ENCODE measurements around the gene GCA. TPM values are rescaled to one million over a fixed set of nuclear protein-coding genes. Genes with fewer than 3 reads are reported as not detected.

The GCA gene
- total RNA-seq, 4 donors from 2014 or later: 3.8 to 31.9 (median 20.6) TPM

GRCh38 chr2:162368494-162368893 lies 24.6 kb downstream of the GCA start:
- TF ChIP-seq CTCF (IDR thresholded peaks at IDR 0.05): no peak
- no peak for TF ChIP-seq POLR2A (IDR thresholded peaks at IDR 0.05)
- Histone ChIP-seq H3K9me3 (no peaks in the 10 kb centered on the region), H3K36me3 (no peaks in the 10 kb centered on the region), H3K4me3 (no peak overlapping the region), H3K4me1 (no peaks in the 10 kb centered on the region), H3K27me3 (no peaks in the 10 kb centered on the region), H3K27ac (no peak overlapping the region)
- DNase-seq: no peak
- intact Hi-C loops (cut with DNase I; ENCODE audit: low total_unique reads): no loop called here

GRCh38 chr2:162369551-162369950 lies 25.6 kb downstream of the GCA start:
- H3K27ac ChIP-seq: no peak overlapping the region
- no peak overlapping the region for H3K4me3 ChIP-seq
- no peaks in the 10 kb centered on the region for H3K27me3 ChIP-seq
- DNase-seq: no peak
- TF ChIP-seq POLR2A (IDR thresholded peaks at IDR 0.05) (no peak), CTCF (IDR thresholded peaks at IDR 0.05) (no peak)
- no peaks in the 10 kb centered on the region for H3K36me3 ChIP-seq
- H3K4me1 ChIP-seq: no peaks in the 10 kb centered on the region
- intact Hi-C loops (cut with DNase I; ENCODE audit: low total_unique reads): no loop called here
- no peaks in the 10 kb centered on the region for H3K9me3 ChIP-seq

- H3K27me3 ChIP-seq: no peaks in the 10 kb centered on the region
- H3K27ac ChIP-seq: no peak overlapping the region
- no peaks in the 10 kb centered on the region for H3K36me3 ChIP-seq
- TF ChIP-seq CTCF (IDR thresholded peaks at IDR 0.05): no peak
- TF ChIP-seq POLR2A (IDR thresholded peaks at IDR 0.05): no peak
- no peaks in the 10 kb centered on the region for H3K9me3 ChIP-seq
- intact Hi-C loops (cut with DNase I; ENCODE audit: low total_unique reads): no loop called here
- H3K4me3 ChIP-seq: no peak overlapping the region
- H3K4me1 ChIP-seq: no peaks in the 10 kb centered on the region
- no peak for DNase-seq
Observed at GRCh38 chr2:162370931-162371330, 27.0 kb downstream of the GCA start.

- Histone ChIP-seq H3K36me3 (no peaks in the 10 kb centered on the region), H3K4me1 (no peaks in the 10 kb centered on the region), H3K9me3 (no peaks in the 10 kb centered on the region), H3K4me3 (no peak overlapping the region), H3K27me3 (no peaks in the 10 kb centered on the region), H3K27ac (no peak overlapping the region)
- DNase-seq: no peak
- intact Hi-C loops (cut with DNase I; ENCODE audit: low total_unique reads): no loop called here
- TF ChIP-seq CTCF (IDR thresholded peaks at IDR 0.05) (no peak), POLR2A (IDR thresholded peaks at IDR 0.05) (no peak)
Observed at GRCh38 chr2:162372818-162373217, 28.9 kb downstream of the GCA start.

- H3K36me3 ChIP-seq: no peaks in the 10 kb centered on the region
- no peaks in the 10 kb centered on the region for H3K9me3 ChIP-seq
- TF ChIP-seq POLR2A (IDR thresholded peaks at IDR 0.05) (no peak), CTCF (IDR thresholded peaks at IDR 0.05) (no peak)
- H3K4me3 ChIP-seq: no peak overlapping the region
- DNase-seq: no peak
- intact Hi-C loops (cut with DNase I; ENCODE audit: low total_unique reads): no loop called here
- H3K27ac ChIP-seq: no peak overlapping the region
- no peaks in the 10 kb centered on the region for H3K27me3 ChIP-seq
- H3K4me1 ChIP-seq: no peaks in the 10 kb centered on the region
Observed at GRCh38 chr2:162379719-162380580, 36.0 kb downstream of the GCA start.
